Testis (tissue), 2 donors: ENCODE data around the gene CNOT10.

Source experiments
- POLR2A ChIP-seq: fragments of 450-650 bp; IDR thresholded peaks from one replicate; pipeline ENCODE4 v1.6.1; 2017; ENCODE audit warnings: antibody characterized with exemption, mild to moderate bottlenecking, moderate library complexity
- TF ChIP-seq, protein P1 (sequence below), 3 experiments: fragments of 450-650 bp in 2 of 3; fragments of 200-600 bp in 1 of 3; sonication (generic) in 1 of 3; IDR thresholded peaks; one replicate each; pipeline ENCODE4 v1.5.1; 2016 to 2019; ENCODE audit warnings: antibody characterized with exemption in 3 of 3, mild to moderate bottlenecking in 2 of 3, moderate library complexity in 1 of 3

GRCh38 chr3:32705232-32705631, 20.2 kb downstream of the CNOT10 start:
- TF ChIP-seq POLR2A = no peak
- TF ChIP-seq, protein P1, sequence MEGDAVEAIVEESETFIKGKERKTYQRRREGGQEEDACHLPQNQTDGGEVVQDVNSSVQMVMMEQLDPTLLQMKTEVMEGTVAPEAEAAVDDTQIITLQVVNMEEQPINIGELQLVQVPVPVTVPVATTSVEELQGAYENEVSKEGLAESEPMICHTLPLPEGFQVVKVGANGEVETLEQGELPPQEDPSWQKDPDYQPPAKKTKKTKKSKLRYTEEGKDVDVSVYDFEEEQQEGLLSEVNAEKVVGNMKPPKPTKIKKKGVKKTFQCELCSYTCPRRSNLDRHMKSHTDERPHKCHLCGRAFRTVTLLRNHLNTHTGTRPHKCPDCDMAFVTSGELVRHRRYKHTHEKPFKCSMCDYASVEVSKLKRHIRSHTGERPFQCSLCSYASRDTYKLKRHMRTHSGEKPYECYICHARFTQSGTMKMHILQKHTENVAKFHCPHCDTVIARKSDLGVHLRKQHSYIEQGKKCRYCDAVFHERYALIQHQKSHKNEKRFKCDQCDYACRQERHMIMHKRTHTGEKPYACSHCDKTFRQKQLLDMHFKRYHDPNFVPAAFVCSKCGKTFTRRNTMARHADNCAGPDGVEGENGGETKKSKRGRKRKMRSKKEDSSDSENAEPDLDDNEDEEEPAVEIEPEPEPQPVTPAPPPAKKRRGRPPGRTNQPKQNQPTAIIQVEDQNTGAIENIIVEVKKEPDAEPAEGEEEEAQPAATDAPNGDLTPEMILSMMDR (IDR thresholded peaks at IDR 0.05) = no peak
